GM12878 (cell line): ENCODE results near the gene VPS16. TPM values are rescaled to one million over a fixed set of nuclear protein-coding genes. Genes with fewer than 3 reads are reported as not detected.

ENCODE experiments used
- ATF2 ChIP-seq: IDR thresholded peaks from 2 replicates; pipeline ENCODE4 v1.6.1; 2012; ENCODE audit warnings: low read length, inconsistent platforms
- BCL11A ChIP-seq: IDR thresholded peaks from 2 replicates; pipeline ENCODE4 v1.6.1; 2011; ENCODE audit warnings: low read depth, low read length
- ESRRA ChIP-seq: IDR thresholded peaks from 2 replicates; pipeline ENCODE4 v1.6.1; 2012; ENCODE audit warnings: mild to moderate bottlenecking, low read length, improper control_type of control experiment
- GATAD2B ChIP-seq: fragments of 450-650 bp; conservative IDR thresholded peaks from 2 replicates; pipeline ENCODE4 v1.6.1; 2017; ENCODE audit warnings: low read depth, mild to moderate bottlenecking, moderate library complexity
- HCFC1 ChIP-seq: fragments of 150-350 bp; IDR thresholded peaks from 2 replicates; pipeline ENCODE4 v1.6.1; 2014; ENCODE audit warnings: low read length
- HDGF ChIP-seq: fragments of 450-650 bp; IDR thresholded peaks from 2 replicates; pipeline ENCODE4 v1.6.1; 2016; ENCODE audit warnings: antibody characterized with exemption
- HSF1 ChIP-seq: fragments of 150-350 bp; IDR thresholded peaks from 2 replicates; pipeline ENCODE4 v1.6.1; 2014; ENCODE audit warnings: mild to moderate bottlenecking, low read depth, low read length
- IKZF1 ChIP-seq: fragments of 450-650 bp; conservative IDR thresholded peaks from 2 replicates; pipeline ENCODE4 v1.6.1; 2017; ENCODE audit warnings: antibody characterized with exemption, mild to moderate bottlenecking
- MAX ChIP-seq: IDR thresholded peaks from 2 replicates; pipeline ENCODE4 v1.6.1; 2012; ENCODE audit warnings: low read depth, low read length, improper control_type of control experiment
- MEF2A ChIP-seq: IDR thresholded peaks from 2 replicates; pipeline ENCODE4 v1.6.1; 2011; ENCODE audit warnings: low read depth, mild to moderate bottlenecking, low read length, moderate library complexity; ENCODE audit not compliant: insufficient read depth
- MYB ChIP-seq: fragments of 150-350 bp; IDR thresholded peaks from 2 replicates; pipeline ENCODE4 v1.6.1; 2014; ENCODE audit warnings: mild to moderate bottlenecking, low read depth, low read length, borderline replicate concordance
- POLR2A ChIP-seq: IDR thresholded peaks from 2 replicates; pipeline ENCODE4 v1.6.1; 2011; ENCODE audit warnings: low read depth, mild to moderate bottlenecking, low read length
- RB1 ChIP-seq: fragments of 450-650 bp; formaldehyde crosslinking; IDR thresholded peaks from 2 replicates; pipeline ENCODE4 v1.6.1; 2017; ENCODE audit warnings: mild to moderate bottlenecking, borderline replicate concordance
- RELB ChIP-seq: fragments of 450-650 bp; IDR thresholded peaks from 2 replicates; pipeline ENCODE4 v1.6.1; 2017; ENCODE audit warnings: low read depth, mild to moderate bottlenecking, moderate library complexity
- SMC3 ChIP-seq: IDR thresholded peaks from 2 replicates; pipeline ENCODE4 v1.6.1; 2011; ENCODE audit warnings: low read length, improper control_type of control experiment, borderline replicate concordance
- SREBF1 ChIP-seq: IDR thresholded peaks from 2 replicates; pipeline ENCODE4 v1.6.1; 2012; ENCODE audit warnings: mild to moderate bottlenecking, low read length
- SREBF2 ChIP-seq: IDR thresholded peaks from 2 replicates; pipeline ENCODE4 v1.6.1; 2012; ENCODE audit warnings: mild to moderate bottlenecking, low read length
- SRF ChIP-seq, 2 experiments: IDR thresholded peaks; 2 replicates each; pipeline ENCODE4 v1.6.1; 2011; ENCODE audit warnings: low read depth in 2 of 2, low read length in 2 of 2, mild to moderate bottlenecking in 1 of 2, moderate library complexity in 1 of 2
- STAT3 ChIP-seq: IDR thresholded peaks from 2 replicates; pipeline ENCODE4 v1.6.1; 2011; ENCODE audit warnings: low read depth, low read length, improper control_type of control experiment
- ZNF384 ChIP-seq: IDR thresholded peaks from 2 replicates; pipeline ENCODE4 v1.6.1; 2012; ENCODE audit warnings: low read depth, mild to moderate bottlenecking, low read length, improper control_type of control experiment, borderline replicate concordance
- ZSCAN29 ChIP-seq: fragments of 450-650 bp; IDR thresholded peaks from 2 replicates; pipeline ENCODE4 v1.6.1; 2017; ENCODE audit warnings: mild to moderate bottlenecking, moderate library complexity
- ZZZ3 ChIP-seq: IDR thresholded peaks from 2 replicates; pipeline ENCODE4 v1.6.1; 2011; ENCODE audit warnings: low read depth; ENCODE audit not compliant: control insufficient read depth, insufficient read length
- polyA plus RNA-seq, 11 experiments: library from polyadenylated mRNA; depleted of rRNA in 4 of 11; unstranded in 6 of 11; stranded (reverse) in 5 of 11; fragments of >200 nt; fragmentation: Nextera tagmentation in 4 of 11; fragmentation: Illumina TruSeq in 1 of 11; extraction: Ambion mirVana in 4 of 11; extraction: Trizol in 1 of 11; gene quantifications; 1 replicate in 1 of 11; 2 replicates in 10 of 11; pipeline versions ENCODE4 v1.2.1 to v1.2.3, GENCODE V29; 2011 to 2016; ENCODE audit warnings: inconsistent platforms in 2 of 11, missing spikeins in 2 of 11, low read depth in 1 of 11
- total RNA-seq, 4 experiments: library from RNA; depleted of rRNA in 3 of 4; stranded (reverse); fragments of >200 nt in 3 of 4; fragmentation: Illumina TruSeq in 1 of 4; extraction: Trizol in 1 of 4; gene quantifications; 2 replicates each; pipeline versions ENCODE4 v1.2.1 to v1.2.3, GENCODE V29; 2013 to 2021
- TF ChIP-seq, protein P1 (sequence below): fragments of 450-650 bp; IDR thresholded peaks from 2 replicates; pipeline ENCODE4 v1.6.1; 2018; ENCODE audit warnings: borderline replicate concordance, mild to moderate bottlenecking; ENCODE audit not compliant: partially characterized antibody
- TF ChIP-seq, protein P2 (sequence below): IDR thresholded peaks from 2 replicates; pipeline ENCODE4 v1.6.1; 2011; ENCODE audit warnings: low read depth, mild to moderate bottlenecking, low read length, moderate library complexity, borderline replicate concordance; ENCODE audit errors: extremely low read depth

The VPS16 gene
- total and polyA plus RNA-seq, 10 of the 15 experiments (the other 5 are each of a cell fraction or from before 2014, with no cell fraction given), result 8.4 to 37.5 (median 26.4) TPM

DNA sequence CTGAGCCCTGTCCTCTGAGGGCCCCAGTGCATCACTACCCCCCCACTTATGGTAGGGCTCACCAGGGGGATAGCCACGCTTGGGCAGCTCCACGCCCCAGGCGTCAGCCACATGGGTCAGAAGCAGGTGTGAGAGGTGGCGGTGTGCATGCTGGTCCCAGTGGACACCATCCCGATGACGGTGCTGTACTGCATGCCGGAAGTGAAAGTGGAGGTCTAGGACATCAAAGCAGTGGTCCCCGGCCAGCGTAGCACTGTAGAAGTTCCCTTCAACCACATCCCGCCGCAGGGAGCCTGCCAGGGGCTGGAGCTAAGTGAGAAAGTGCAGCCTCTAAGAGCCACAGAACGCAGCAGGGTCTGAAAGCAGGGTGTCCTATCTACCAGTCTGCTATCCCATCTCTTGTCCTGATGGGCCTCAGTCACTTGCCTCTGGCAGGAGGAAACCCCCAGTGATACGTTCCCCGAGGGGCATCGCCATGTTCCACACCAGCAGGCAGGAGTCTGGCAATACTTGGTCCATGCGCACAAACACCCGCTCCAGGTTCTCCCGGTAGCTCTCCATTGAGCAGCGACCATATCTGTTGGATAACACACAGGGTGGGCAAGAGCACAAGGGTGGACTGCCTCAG, 2.3 kb upstream of the VPS16 start (continued):
- no peak for TF ChIP-seq HSF1
- TF ChIP-seq, protein P1, sequence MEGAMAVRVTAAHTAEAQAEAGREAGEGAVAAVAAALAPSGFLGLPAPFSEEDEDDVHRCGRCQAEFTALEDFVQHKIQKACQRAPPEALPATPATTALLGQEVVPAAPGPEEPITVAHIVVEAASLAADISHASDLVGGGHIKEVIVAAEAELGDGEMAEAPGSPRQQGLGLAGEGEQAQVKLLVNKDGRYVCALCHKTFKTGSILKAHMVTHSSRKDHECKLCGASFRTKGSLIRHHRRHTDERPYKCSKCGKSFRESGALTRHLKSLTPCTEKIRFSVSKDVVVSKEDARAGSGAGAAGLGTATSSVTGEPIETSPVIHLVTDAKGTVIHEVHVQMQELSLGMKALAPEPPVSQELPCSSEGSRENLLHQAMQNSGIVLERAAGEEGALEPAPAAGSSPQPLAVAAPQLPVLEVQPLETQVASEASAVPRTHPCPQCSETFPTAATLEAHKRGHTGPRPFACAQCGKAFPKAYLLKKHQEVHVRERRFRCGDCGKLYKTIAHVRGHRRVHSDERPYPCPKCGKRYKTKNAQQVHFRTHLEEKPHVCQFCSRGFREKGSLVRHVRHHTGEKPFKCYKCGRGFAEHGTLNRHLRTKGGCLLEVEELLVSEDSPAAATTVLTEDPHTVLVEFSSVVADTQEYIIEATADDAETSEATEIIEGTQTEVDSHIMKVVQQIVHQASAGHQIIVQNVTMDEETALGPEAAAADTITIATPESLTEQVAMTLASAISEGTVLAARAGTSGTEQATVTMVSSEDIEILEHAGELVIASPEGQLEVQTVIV, result no peak
- TF ChIP-seq RB1, result no peak
- no peak for TF ChIP-seq SREBF1
- peak; percentile 78 for TF ChIP-seq IKZF1
- no peak for TF ChIP-seq GATAD2B
- no peak for TF ChIP-seq ESRRA
- TF ChIP-seq ZZZ3, result no peak
- no peak for TF ChIP-seq ZNF384
- no peak for TF ChIP-seq HDGF
- no peak for TF ChIP-seq MYB
- TF ChIP-seq SRF (IDR thresholded peaks at IDR 0.05; ENCODE audit: low read depth in 2 of 2, low read length in 2 of 2), result no peak
- TF ChIP-seq ZSCAN29, result no peak
- TF ChIP-seq BCL11A, result peak; percentile 33; the same call in 1 of the 2 replicates
- TF ChIP-seq MAX, result no peak
- TF ChIP-seq MEF2A, result no peak
- TF ChIP-seq, protein P2, sequence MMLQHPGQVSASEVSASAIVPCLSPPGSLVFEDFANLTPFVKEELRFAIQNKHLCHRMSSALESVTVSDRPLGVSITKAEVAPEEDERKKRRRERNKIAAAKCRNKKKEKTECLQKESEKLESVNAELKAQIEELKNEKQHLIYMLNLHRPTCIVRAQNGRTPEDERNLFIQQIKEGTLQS, result no peak
- no peak for TF ChIP-seq SREBF2
- no peak for TF ChIP-seq POLR2A
- no peak for TF ChIP-seq ATF2
- TF ChIP-seq STAT3, result no peak
- TF ChIP-seq RELB, result no peak
- no peak for TF ChIP-seq HCFC1
- TF ChIP-seq SMC3, result no peak
